NCI-H1436 (cell line): Measurements from ENCODE around the gene RNF157.
"Not testable (repeated sequence)": the region's sequence is repeated elsewhere in the genome, so short reads cannot be mapped to it uniquely, and the experiment has no call there.

Experiments used
- DNase-seq: peaks from one replicate; lab custom pipeline; 2025; lab: John Stamatoyannopoulos, UW

The RNF157 gene

GRCh38 chr17:76232342-76232741, 8.0 kb downstream of the RNF157 start:
- no peak for DNase-seq

GRCh38 chr17:76226749-76227148, 13.5 kb downstream of the RNF157 start:
- not testable (repeated sequence) for DNase-seq

- not testable (repeated sequence) for DNase-seq
Measured at GRCh38 chr17:76225373-76226086, 14.8 kb downstream of the RNF157 start.

- DNase-seq: no peak
Measured at GRCh38 chr17:76223802-76224201, 16.5 kb downstream of the RNF157 start.

GRCh38 chr17:76219670-76220383, 20.5 kb downstream of the RNF157 start:
- no peak for DNase-seq

GRCh38 chr17:76217081-76217480, 23.2 kb downstream of the RNF157 start:
- DNase-seq: no peak

- no peak for DNase-seq
Measured at GRCh38 chr17:76213491-76213890, 26.8 kb downstream of the RNF157 start.

GRCh38 chr17:76208120-76208519, 32.2 kb downstream of the RNF157 start:
- DNase-seq: no peak

- no peak for DNase-seq
Measured at GRCh38 chr17:76207275-76208059, 32.8 kb downstream of the RNF157 start.

GRCh38 chr17:76205542-76206144, 34.6 kb downstream of the RNF157 start:
- DNase-seq: not testable (repeated sequence)

GRCh38 chr17:76204277-76204676, 36.0 kb downstream of the RNF157 start:
- DNase-seq: no peak

GRCh38 chr17:76200354-76200753, 39.9 kb downstream of the RNF157 start:
- no peak for DNase-seq

- no peak for DNase-seq
Measured at GRCh38 chr17:76199469-76199868, 40.8 kb downstream of the RNF157 start.

- no peak for DNase-seq
Measured at GRCh38 chr17:76198702-76199101, 41.6 kb downstream of the RNF157 start.

GRCh38 chr17:76197911-76198310, 42.4 kb downstream of the RNF157 start:
- DNase-seq: no peak

GRCh38 chr17:76196675-76197074, 43.6 kb downstream of the RNF157 start:
- DNase-seq: no peak

GRCh38 chr17:76195281-76196096, 44.8 kb downstream of the RNF157 start:
- no peak for DNase-seq

- DNase-seq: no peak
Measured at GRCh38 chr17:76193591-76193990, 46.7 kb downstream of the RNF157 start.

- no peak for DNase-seq
Measured at GRCh38 chr17:76191896-76192295, 48.4 kb downstream of the RNF157 start.

GRCh38 chr17:76189741-76190140, 50.6 kb downstream of the RNF157 start:
- no peak for DNase-seq

- DNase-seq: no peak
Measured at GRCh38 chr17:76189247-76189646, 51.0 kb downstream of the RNF157 start.
